IgD-negative memory B cell (primary cell): ENCODE measurements around the gene EXT2. TPM values are rescaled to one million over a fixed set of nuclear protein-coding genes. Genes with fewer than 3 reads are reported as not detected.

Source experiments
- H3K27ac Mint-ChIP-seq, 3 donors: one replicate each; pipeline ENCODE4 v1.8.0; 2020 to 2022; ENCODE audit warnings: mild to moderate bottlenecking in 3 of 3, mixed read lengths in 3 of 3, moderate library complexity in 1 of 3
- H3K27me3 Mint-ChIP-seq: one replicate; pipeline ENCODE4 v1.8.0; 2021; ENCODE audit warnings: mixed read lengths
- H3K36me3 Mint-ChIP-seq: one replicate; pipeline ENCODE4 v1.8.0; 2020; ENCODE audit warnings: mild to moderate bottlenecking, mixed read lengths
- H3K4me1 Mint-ChIP-seq, 3 donors: one replicate each; pipeline ENCODE4 v1.8.0; 2020 to 2022; ENCODE audit warnings: mixed read lengths in 3 of 3, mild to moderate bottlenecking in 1 of 3
- H3K4me3 Mint-ChIP-seq, 4 donors: one replicate each; pipeline ENCODE4 v1.8.0; 2020 to 2022; ENCODE audit warnings: mild to moderate bottlenecking in 4 of 4, mixed read lengths in 4 of 4, moderate library complexity in 3 of 4
- H3K9me3 Mint-ChIP-seq, 3 donors: one replicate each; pipeline ENCODE4 v1.8.0; 2020 to 2021; ENCODE audit warnings: mixed read lengths in 3 of 3, mild to moderate bottlenecking in 1 of 3
- polyA plus RNA-seq: library from polyadenylated mRNA; unstranded; fragments of 300-500 nt; fragmentation: Illumina TruSeq; gene quantifications from one replicate; pipeline ENCODE4 v1.2.3, GENCODE V29; 2021

Gene EXT2
- polyA plus RNA-seq = 21.9 TPM

- Mint-ChIP-seq H3K27ac (peak within 1 kb of the TSS; percentile 34 to 83 (median 53)), H3K4me1 (peaks cover 18 to 23% (median 20%) of the 10 kb centered on the region in 3 donors), H3K9me3 (no peaks in the 10 kb centered on the region), H3K27me3 (no peaks in the 10 kb centered on the region), H3K4me3 (peak within 1 kb of the TSS; percentile 66 to 94 (median 88)), H3K36me3 (no peaks in the 10 kb centered on the region)
These were observed at the start of gene EXT2 for GRCh38 chr11:44095506-44096359. Gene EXT2 (plus strand): TSS chr11:44095678. CDS start chr11:44107713, 12,035 bp downstream.

- H3K36me3 Mint-ChIP-seq = no peaks in the 10 kb centered on the region
- H3K4me3 Mint-ChIP-seq = no peak overlapping the region
- peaks cover 2 to 10% (median 4%) of the 10 kb centered on the region in 3 donors for H3K9me3 Mint-ChIP-seq
- no peak overlapping the region for H3K27ac Mint-ChIP-seq
- no peaks in the 10 kb centered on the region for H3K27me3 Mint-ChIP-seq
- peaks cover 0 to 2% (median 0%) of the 10 kb centered on the region in 3 donors for H3K4me1 Mint-ChIP-seq
These were observed 49.3 kb upstream of the EXT2 start for GRCh38 chr11:44046182-44046581.

DNA sequence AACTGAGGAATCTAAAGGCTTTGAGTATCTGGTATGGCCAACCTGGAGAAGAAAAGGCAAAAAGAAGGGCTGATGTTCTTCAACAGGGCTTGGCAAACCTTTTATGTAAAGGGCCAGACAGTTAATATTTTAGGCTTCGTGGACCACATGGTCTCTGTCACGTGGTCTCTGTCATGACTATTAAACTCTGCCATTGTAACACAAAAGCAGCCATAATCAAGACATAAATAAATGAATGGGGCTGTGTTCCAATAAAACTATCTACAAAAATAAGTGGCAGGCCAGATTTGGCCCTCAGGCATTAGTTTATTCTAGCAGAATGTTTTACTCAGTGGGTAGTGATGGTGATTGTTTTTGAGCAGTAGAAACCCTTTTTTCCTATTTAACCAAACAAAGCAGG, 48.2 kb upstream of the EXT2 start:
- Mint-ChIP-seq H3K4me1 (peaks cover 0 to 2% (median 0%) of the 10 kb centered on the region in 3 donors), H3K27me3 (no peaks in the 10 kb centered on the region), H3K9me3 (peaks cover 0 to 2% (median 0%) of the 10 kb centered on the region in 3 donors), H3K27ac (no peak overlapping the region), H3K36me3 (no peaks in the 10 kb centered on the region), H3K4me3 (no peak overlapping the region)

DNA sequence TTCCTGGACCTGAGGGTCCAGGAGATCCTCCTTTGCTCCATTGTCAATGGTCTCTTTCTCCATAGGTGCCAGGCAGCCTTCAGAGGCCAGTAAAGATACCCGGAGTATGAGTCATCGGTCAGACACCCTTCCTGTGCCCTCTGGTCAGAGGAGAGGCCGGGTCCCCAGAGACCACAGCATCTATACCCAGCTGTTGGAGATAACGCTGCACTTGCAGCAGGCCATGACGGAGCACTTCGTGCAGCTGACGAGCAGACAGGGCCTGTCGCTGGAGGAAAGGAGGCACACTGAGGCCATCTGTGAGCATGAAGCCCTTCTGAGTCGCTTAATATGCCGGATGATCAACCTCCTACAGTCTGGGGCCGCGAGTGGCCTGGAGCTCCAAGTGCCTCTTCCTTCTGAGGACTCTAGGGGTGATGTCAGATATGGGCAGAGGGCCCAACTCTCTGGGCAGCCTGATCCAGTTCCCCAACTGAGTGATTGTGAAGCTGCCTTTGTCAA, 47.5 kb upstream of the EXT2 start, which contains the start of gene ACCSL:
Gene ACCSL (plus strand): TSS at position 51 of the 501 bp plus-strand sequence. CDS start 56 bp downstream, at position 107.
- H3K27ac Mint-ChIP-seq = no peak within 1 kb of the TSS
- H3K4me1 Mint-ChIP-seq = peaks cover 0 to 2% (median 0%) of the 10 kb centered on the region in 3 donors
- no peaks in the 10 kb centered on the region for H3K36me3 Mint-ChIP-seq
- no peaks in the 10 kb centered on the region for H3K27me3 Mint-ChIP-seq
- H3K9me3 Mint-ChIP-seq = peaks cover 0 to 2% (median 0%) of the 10 kb centered on the region in 3 donors
- no peak within 1 kb of the TSS for H3K4me3 Mint-ChIP-seq

- no peaks in the 10 kb centered on the region for H3K9me3 Mint-ChIP-seq
- H3K36me3 Mint-ChIP-seq = no peaks in the 10 kb centered on the region
- H3K4me3 Mint-ChIP-seq = no peak overlapping the region
- H3K27me3 Mint-ChIP-seq = no peaks in the 10 kb centered on the region
- H3K4me1 Mint-ChIP-seq = peaks cover 0 to 2% (median 0%) of the 10 kb centered on the region in 3 donors
- no peak overlapping the region for H3K27ac Mint-ChIP-seq
These were observed 45.6 kb upstream of the EXT2 start for GRCh38 chr11:44049832-44050231.

- Mint-ChIP-seq H3K36me3 (no peaks in the 10 kb centered on the region), H3K27me3 (no peaks in the 10 kb centered on the region), H3K9me3 (no peaks in the 10 kb centered on the region), H3K4me3 (no peak overlapping the region), H3K4me1 (peaks cover 0 to 2% (median 0%) of the 10 kb centered on the region in 3 donors), H3K27ac (no peak overlapping the region)
These were observed 44.3 kb upstream of the EXT2 start for GRCh38 chr11:44051171-44051570.

- Mint-ChIP-seq H3K27ac (no peak overlapping the region), H3K4me3 (no peak overlapping the region), H3K36me3 (no peaks in the 10 kb centered on the region), H3K4me1 (no peaks in the 10 kb centered on the region), H3K27me3 (no peaks in the 10 kb centered on the region), H3K9me3 (no peaks in the 10 kb centered on the region)
These were observed 38.1 kb upstream of the EXT2 start for GRCh38 chr11:44057340-44057739.

DNA sequence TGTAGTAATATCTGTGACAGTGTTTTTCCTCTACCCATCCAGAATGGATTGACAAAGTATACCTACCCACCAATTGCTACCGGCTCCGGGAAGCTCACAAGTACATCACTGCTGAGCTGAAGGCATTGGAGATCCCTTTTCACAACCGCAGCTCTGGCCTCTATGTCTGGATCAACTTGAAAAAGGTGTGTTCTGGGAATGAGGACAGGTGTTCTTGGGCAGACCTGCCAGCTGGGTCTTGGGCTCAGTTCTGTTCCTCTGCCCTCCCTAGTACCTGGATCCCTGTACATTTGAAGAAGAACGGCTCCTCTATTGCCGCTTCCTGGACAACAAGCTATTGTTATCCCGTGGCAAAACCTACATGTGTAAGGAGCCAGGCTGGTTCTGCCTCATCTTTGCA, 37.2 kb upstream of the EXT2 start:
- Mint-ChIP-seq H3K4me1 (no peaks in the 10 kb centered on the region), H3K27me3 (no peaks in the 10 kb centered on the region), H3K27ac (no peak overlapping the region), H3K9me3 (no peaks in the 10 kb centered on the region), H3K36me3 (no peaks in the 10 kb centered on the region), H3K4me3 (no peak overlapping the region)

GRCh38 chr11:44065161-44065661, 30.3 kb upstream of the EXT2 start:
- Mint-ChIP-seq H3K4me3 (peak overlapping the region; percentile 92 to 96 (median 94)), H3K9me3 (no peaks in the 10 kb centered on the region), H3K36me3 (peaks cover 5% of the 10 kb centered on the region), H3K27ac (peak overlapping the region; percentile 66 to 91 (median 90)), H3K27me3 (no peaks in the 10 kb centered on the region), H3K4me1 (peaks cover 7 to 21% (median 18%) of the 10 kb centered on the region in 3 donors)

DNA sequence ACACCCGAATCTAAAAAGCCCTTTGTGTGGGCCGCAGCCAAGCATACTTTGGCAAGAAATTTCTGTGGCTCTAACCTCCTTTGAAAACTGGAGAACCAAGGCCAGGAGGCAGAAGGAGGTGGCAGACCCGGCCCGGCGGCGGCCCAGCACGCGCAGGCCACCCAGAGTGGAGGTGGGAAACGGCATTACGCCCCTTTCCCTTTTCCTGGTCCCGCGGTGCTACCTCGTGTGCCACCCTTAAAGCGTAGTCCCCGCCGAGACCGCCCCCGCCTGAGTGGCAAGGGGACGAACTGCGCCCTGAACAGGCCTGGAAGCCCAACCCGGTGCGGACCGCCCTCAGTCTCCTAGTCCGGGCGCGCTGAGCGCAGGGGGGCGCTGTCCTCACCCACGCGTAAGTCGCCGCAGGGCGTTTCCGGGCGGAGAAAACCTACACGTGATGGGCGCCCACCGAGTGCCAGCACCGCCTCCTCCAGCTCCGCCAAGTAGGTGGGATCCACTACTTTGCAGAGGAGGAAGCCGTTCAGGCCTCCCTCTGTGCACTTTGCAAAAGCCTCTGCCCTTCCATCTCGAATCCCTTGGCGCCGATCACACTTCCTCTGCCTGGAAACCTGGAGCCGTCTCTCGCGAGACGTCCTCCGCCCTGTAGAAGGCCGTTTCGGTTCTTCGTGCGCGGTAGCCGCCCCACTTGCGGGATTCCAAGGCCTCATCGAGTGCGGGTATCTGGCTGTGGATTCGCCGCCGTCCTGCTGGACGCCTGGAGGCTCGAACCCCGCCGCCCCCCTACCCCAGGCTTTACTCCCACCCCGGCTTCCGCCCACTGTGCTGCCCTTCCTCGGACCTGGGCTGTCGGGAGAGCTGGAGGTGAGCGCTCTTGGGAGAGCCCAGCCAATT, 29.4 kb upstream of the EXT2 start, which contains the start of gene ACCS:
Gene ACCS (plus strand): TSS at position 430 of the 891 bp plus-strand sequence. CDS start 1,358 bp downstream, outside the sequence.
- peaks cover 5% of the 10 kb centered on the region for H3K36me3 Mint-ChIP-seq
- no peaks in the 10 kb centered on the region for H3K27me3 Mint-ChIP-seq
- H3K9me3 Mint-ChIP-seq = no peaks in the 10 kb centered on the region
- H3K27ac Mint-ChIP-seq = peak within 1 kb of the TSS; percentile 66 to 91 (median 90)
- H3K4me1 Mint-ChIP-seq = peaks cover 7 to 21% (median 18%) of the 10 kb centered on the region in 3 donors
- H3K4me3 Mint-ChIP-seq = peak within 1 kb of the TSS; percentile 92 to 96 (median 94)

DNA sequence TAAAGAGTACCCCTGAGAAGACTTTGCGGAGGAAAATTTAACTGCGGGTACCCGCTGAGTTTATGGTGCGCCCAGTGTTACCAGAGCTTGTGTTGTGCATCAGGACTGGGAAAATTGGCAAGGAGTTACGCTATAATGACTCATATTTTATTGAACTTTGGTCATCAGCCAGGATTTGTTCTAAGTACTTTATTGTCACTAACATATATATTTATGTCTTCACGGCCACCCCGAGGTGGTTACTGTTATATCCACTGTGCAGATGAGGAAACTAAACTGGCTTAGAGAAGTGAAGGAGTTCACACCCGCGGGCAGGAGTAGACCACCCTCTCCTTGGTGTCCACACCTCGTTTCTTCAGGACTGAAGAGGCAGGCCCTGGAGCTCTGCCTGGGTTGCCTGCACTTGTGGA, 28.7 kb upstream of the EXT2 start:
- no peaks in the 10 kb centered on the region for H3K27me3 Mint-ChIP-seq
- peaks cover 5% of the 10 kb centered on the region for H3K36me3 Mint-ChIP-seq
- no peaks in the 10 kb centered on the region for H3K9me3 Mint-ChIP-seq
- H3K27ac Mint-ChIP-seq = peak overlapping the region; percentile 66 to 91 (median 90)
- peak overlapping the region; percentile 92 to 96 (median 94) for H3K4me3 Mint-ChIP-seq
- peaks cover 7 to 21% (median 18%) of the 10 kb centered on the region in 3 donors for H3K4me1 Mint-ChIP-seq

- Mint-ChIP-seq H3K27ac (peak overlapping the region in 1 of 3 donors; percentile 78), H3K36me3 (peaks cover 5% of the 10 kb centered on the region), H3K9me3 (no peaks in the 10 kb centered on the region), H3K4me1 (peaks cover 7 to 21% (median 18%) of the 10 kb centered on the region in 3 donors), H3K4me3 (peak overlapping the region; percentile 43 to 96 (median 94)), H3K27me3 (no peaks in the 10 kb centered on the region)
These were observed 28.2 kb upstream of the EXT2 start for GRCh38 chr11:44067266-44067665.

DNA sequence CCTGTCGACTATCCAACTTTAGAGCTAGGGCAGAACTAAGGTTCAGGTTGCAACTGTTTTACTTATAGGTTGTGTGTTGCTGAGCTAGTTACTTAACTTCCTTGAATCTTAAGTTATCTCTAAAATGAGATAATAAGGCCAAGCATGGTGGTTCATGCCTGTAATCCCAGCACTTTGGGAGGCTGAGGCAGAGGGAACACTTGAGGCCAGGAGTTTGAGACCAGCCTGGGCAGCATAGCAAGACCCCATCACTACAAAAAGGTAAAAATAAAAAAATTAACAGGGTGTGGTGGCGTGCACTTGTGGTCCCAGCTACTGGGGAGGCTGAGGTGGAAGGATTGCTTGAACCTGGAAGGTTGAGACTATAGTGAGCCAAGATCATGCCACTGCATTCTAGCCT, 27.3 kb upstream of the EXT2 start:
- H3K4me3 Mint-ChIP-seq = peak overlapping the region in 1 of 4 donors; percentile 96
- H3K27ac Mint-ChIP-seq = no peak overlapping the region
- peaks cover 5% of the 10 kb centered on the region for H3K36me3 Mint-ChIP-seq
- H3K9me3 Mint-ChIP-seq = no peaks in the 10 kb centered on the region
- peaks cover 7 to 21% (median 18%) of the 10 kb centered on the region in 3 donors for H3K4me1 Mint-ChIP-seq
- no peaks in the 10 kb centered on the region for H3K27me3 Mint-ChIP-seq

DNA sequence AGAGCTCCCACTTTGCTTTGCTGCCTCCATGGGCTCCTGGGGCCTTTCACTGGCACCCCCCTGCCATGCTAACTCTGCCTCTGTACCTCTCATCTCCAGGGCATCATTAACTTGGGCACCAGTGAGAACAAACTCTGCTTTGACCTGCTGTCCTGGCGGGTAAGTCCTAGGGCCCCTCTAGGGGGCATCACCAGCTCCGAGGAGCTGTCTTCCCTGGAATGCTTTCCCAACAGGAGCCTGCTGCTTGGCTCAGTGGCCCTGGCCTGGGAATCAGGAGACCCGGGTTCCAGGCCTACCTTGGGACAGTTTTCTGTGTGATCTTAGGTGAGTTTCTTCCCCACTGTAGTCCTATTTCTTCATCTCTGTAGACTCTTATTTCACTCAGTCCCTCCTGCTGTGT, 24.3 kb upstream of the EXT2 start:
- H3K4me3 Mint-ChIP-seq = no peak overlapping the region
- peaks cover 6% of the 10 kb centered on the region for H3K36me3 Mint-ChIP-seq
- H3K9me3 Mint-ChIP-seq = no peaks in the 10 kb centered on the region
- no peak overlapping the region for H3K27ac Mint-ChIP-seq
- H3K27me3 Mint-ChIP-seq = no peaks in the 10 kb centered on the region
- peaks cover 4 to 15% (median 9%) of the 10 kb centered on the region in 3 donors for H3K4me1 Mint-ChIP-seq
